ENCODE results near the gene GNA12. TPM values are rescaled to one million over a fixed set of nuclear protein-coding genes. Genes with fewer than 3 reads are reported as not detected.

Gene GNA12
- total RNA-seq, 2 donors from 2014 or later: 12.2 to 17.5 TPM

GRCh38 chr7:2684501-2684900, 159.6 kb downstream of the GNA12 start:
- peaks cover 20% of the 10 kb centered on the region for H3K4me1 ChIP-seq
- no peak for ATAC-seq
- no peak overlapping the region for H3K27ac ChIP-seq
- H3K36me3 ChIP-seq (replicated peaks in 1 of 2; ENCODE audit: insufficient read depth in 1 of 2, low read depth in 2 of 2): no peaks in the 10 kb centered on the region
- intact Hi-C loops (cut with DNase I): no loop called here
- no peak for DNase-seq
- H3K4me3 ChIP-seq: no peak overlapping the region
- TF ChIP-seq POLR2A (IDR thresholded peaks at IDR 0.05): no peak
- TF ChIP-seq, protein P1, sequence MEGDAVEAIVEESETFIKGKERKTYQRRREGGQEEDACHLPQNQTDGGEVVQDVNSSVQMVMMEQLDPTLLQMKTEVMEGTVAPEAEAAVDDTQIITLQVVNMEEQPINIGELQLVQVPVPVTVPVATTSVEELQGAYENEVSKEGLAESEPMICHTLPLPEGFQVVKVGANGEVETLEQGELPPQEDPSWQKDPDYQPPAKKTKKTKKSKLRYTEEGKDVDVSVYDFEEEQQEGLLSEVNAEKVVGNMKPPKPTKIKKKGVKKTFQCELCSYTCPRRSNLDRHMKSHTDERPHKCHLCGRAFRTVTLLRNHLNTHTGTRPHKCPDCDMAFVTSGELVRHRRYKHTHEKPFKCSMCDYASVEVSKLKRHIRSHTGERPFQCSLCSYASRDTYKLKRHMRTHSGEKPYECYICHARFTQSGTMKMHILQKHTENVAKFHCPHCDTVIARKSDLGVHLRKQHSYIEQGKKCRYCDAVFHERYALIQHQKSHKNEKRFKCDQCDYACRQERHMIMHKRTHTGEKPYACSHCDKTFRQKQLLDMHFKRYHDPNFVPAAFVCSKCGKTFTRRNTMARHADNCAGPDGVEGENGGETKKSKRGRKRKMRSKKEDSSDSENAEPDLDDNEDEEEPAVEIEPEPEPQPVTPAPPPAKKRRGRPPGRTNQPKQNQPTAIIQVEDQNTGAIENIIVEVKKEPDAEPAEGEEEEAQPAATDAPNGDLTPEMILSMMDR (IDR thresholded peaks at IDR 0.05): no peak
- peaks cover 0 to 18% of the 10 kb centered on the region in 2 donors for H3K27me3 ChIP-seq
- H3K9me3 ChIP-seq: no peaks in the 10 kb centered on the region
- WGBS, 2 donors: 73 to 82% methylated on average over 4 to 10 of the region's 11 CpGs

DNA sequence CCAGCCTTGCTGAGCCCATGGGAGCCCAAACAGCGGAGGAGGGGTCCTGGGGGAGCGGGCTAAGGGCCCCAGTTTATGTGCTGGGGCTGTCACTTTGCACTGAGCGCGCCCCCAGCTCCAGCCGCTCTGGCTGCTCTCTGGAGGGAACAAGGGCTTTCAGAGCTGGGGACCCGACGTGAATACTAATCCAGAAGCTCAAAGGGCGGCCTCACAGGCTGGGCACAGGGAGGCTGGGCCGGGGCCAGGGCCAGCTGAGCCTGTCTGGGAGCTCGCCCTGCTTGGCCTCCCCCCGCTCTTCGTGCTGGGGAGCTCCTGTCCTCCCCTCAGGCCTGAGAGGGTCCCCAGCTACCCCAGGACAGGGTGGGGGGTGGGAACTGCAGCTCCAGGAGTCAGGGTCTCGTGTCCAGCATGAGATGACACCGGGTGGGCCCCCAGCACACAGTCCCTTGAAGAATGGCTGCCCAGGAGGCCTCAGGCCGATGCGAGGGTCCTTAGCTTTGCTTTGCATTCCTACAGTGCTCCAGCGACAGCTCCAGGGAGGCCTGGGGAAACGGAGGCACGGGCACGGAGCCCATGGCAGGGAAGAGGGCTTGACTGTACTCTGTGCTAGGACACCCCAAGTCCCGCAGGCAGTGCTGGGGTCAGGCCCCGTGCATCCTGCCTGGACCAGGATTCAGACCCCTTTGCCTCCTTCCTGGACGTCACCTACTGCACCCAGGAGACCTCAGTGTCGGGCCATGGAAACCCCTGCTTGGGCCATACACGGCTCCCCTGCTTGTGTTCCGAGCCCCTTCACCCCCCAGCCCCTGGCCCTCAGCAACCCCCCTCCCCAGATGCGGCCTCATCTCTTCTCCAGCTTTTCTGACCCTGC, 161.9 kb downstream of the GNA12 start:
- Histone ChIP-seq H3K9me3 (no peaks in the 10 kb centered on the region), H3K27ac (no peak overlapping the region), H3K36me3 (replicated peaks in 1 of 2; ENCODE audit: insufficient read depth in 1 of 2, low read depth in 2 of 2) (no peaks in the 10 kb centered on the region), H3K27me3 (no peaks in the 10 kb centered on the region), H3K4me1 (no peaks in the 10 kb centered on the region), H3K4me3 (no peak overlapping the region)
- WGBS, 2 donors: 76 to 85% methylated on average over 8 to 27 of the region's 27 CpGs
- TF ChIP-seq POLR2A (IDR thresholded peaks at IDR 0.05): no peak
- TF ChIP-seq, protein P1 (IDR thresholded peaks at IDR 0.05): no peak
- ATAC-seq (no peak), DNase-seq (no peak)
- intact Hi-C loops (cut with DNase I): loop anchor here (2.0 kb wide), 1 partner anchor 233 kb away; no protein-coding TSS in a partner anchor

DNA sequence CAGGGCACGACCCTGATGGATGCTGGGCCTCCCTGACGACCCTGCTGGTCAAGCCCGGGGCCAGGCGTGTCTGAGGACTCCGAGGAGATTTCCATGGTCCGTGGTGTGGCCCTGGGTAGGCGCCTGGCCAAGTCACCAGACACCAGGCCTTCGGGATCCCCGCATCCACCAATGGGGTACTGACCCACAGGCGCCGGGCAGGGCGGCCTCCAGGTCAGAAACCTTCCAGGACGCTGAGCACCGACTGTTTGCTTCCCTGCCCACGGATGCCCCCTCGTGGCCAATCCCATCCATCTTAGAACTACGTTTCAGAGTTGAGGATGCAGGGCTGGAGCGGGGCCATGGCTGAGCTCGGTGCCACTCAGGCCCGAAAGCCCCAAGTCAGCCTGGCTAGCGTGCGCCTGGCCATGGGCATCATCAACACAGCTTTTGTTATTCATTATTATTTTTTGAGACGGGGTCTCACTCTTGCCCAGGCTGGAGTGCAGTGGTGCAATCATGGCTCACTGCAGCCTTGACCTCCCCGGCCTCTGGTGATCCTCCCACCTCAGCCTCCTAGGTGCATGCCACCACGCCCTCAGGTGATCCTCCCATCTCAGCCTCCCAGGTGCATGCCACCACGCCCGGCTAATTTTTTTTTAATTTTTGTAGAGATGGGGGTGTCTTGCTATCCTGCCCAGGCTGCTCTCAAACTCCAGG, 163.2 kb downstream of the GNA12 start:
- TF ChIP-seq, protein P1 (IDR thresholded peaks at IDR 0.05): peak; percentile 43 to 78 (median 68)
- TF ChIP-seq POLR2A (IDR thresholded peaks at IDR 0.05): no peak
- DNase-seq (peak; percentile 81 to 90 (median 86)), ATAC-seq (peak; percentile 72)
- Histone ChIP-seq H3K4me3 (no peak overlapping the region), H3K4me1 (no peaks in the 10 kb centered on the region), H3K27me3 (no peaks in the 10 kb centered on the region), H3K36me3 (replicated peaks in 1 of 2; ENCODE audit: insufficient read depth in 1 of 2, low read depth in 2 of 2) (no peaks in the 10 kb centered on the region), H3K27ac (no peak overlapping the region), H3K9me3 (no peaks in the 10 kb centered on the region)
- intact Hi-C loops (cut with DNase I): no loop called here
- 25 to 52% methylated on average over 5 to 27 of the region's 27 CpGs for WGBS, 2 donors

- intact Hi-C loops (cut with DNase I): no loop called here
- TF ChIP-seq POLR2A (IDR thresholded peaks at IDR 0.05): no peak
- TF ChIP-seq, protein P1 (IDR thresholded peaks at IDR 0.05): no peak
- ATAC-seq: no peak
These were observed 163.9 kb downstream of the GNA12 start for GRCh38 chr7:2680256-2680655.

More at GRCh38 chr7:2680256-2680655, 163.9 kb downstream of the GNA12 start:
- Histone ChIP-seq H3K4me3 (no peak overlapping the region), H3K36me3 (replicated peaks in 1 of 2; ENCODE audit: insufficient read depth in 1 of 2, low read depth in 2 of 2) (no peaks in the 10 kb centered on the region), H3K4me1 (no peaks in the 10 kb centered on the region), H3K27me3 (no peaks in the 10 kb centered on the region), H3K27ac (no peak overlapping the region), H3K9me3 (peaks cover 0 to 2% (median 0%) of the 10 kb centered on the region in 3 donors)
- 63% methylated on average over 13 of the region's 13 CpGs; no CpG with 5 or more reads in 1 of the 2 donors for WGBS, 2 donors
- DNase-seq: no peak
